CD4-positive, CD25-positive, alpha-beta regulatory T cell (primary cell): ENCODE data around the gene ZNF81. TPM values are rescaled to one million over a fixed set of nuclear protein-coding genes. Genes with fewer than 3 reads are reported as not detected.
A peak's percentile ranks its signal among the peaks of the same experiment; 100 is the strongest.
"Not testable (repeated sequence)": the region's sequence is repeated elsewhere in the genome, so short reads cannot be mapped to it uniquely, and the experiment has no call there.

Experiments
- ATAC-seq, 2 donors: fragments of 150-1000 bp; cut with Tn5 transposase; one replicate each; pipeline ENCODE4 v1.10.0; 2021; ENCODE audit warnings: low read depth in 2 of 2, moderate number of reproducible peaks in 2 of 2, moderate library complexity in 1 of 2
- DNase-seq, 3 donors: peaks; one replicate each; pipeline versions ENCODE4 v3.0.0 to v3.0.0-alpha.2; 2012 to 2022; ENCODE audit warnings: mixed read lengths in 1 of 3
- H3K27ac ChIP-seq: one replicate; pipeline ENCODE4 v1.7.0; 2013; ENCODE audit warnings: mild to moderate bottlenecking, low read length; ENCODE audit not compliant: insufficient read depth, poor library complexity, severe bottlenecking
- H3K27me3 ChIP-seq: one replicate; pipeline ENCODE4 v1.7.0; 2013; ENCODE audit warnings: low read length; ENCODE audit not compliant: control insufficient read depth, insufficient read depth
- H3K36me3 ChIP-seq: one replicate; pipeline ENCODE4 v1.7.0; 2013; ENCODE audit warnings: mild to moderate bottlenecking, low read length, moderate library complexity; ENCODE audit not compliant: control insufficient read depth, insufficient read depth
- H3K4me1 ChIP-seq: 2 replicates; pipeline ENCODE4 v1.7.0; 2013; ENCODE audit warnings: mild to moderate bottlenecking, low read length; ENCODE audit not compliant: insufficient read depth, control insufficient read depth, poor library complexity, severe bottlenecking
- H3K4me3 ChIP-seq: one replicate; pipeline ENCODE4 v1.7.0; 2013; ENCODE audit warnings: low read depth, mild to moderate bottlenecking, low read length, moderate library complexity
- H3K9me3 ChIP-seq, 2 experiments: 1 replicate in 1 of 2; 2 replicates in 1 of 2; pipeline ENCODE4 v1.7.0; 2013; ENCODE audit warnings: low read length in 2 of 2, mild to moderate bottlenecking in 1 of 2, moderate library complexity in 1 of 2; ENCODE audit not compliant: control insufficient read depth in 2 of 2
- H3K27ac Mint-ChIP-seq, 3 donors: one replicate each; pipeline ENCODE4 v1.8.0; 2020 to 2022; ENCODE audit warnings: mild to moderate bottlenecking in 3 of 3, mixed read lengths in 3 of 3, moderate library complexity in 2 of 3
- H3K27me3 Mint-ChIP-seq: one replicate; pipeline ENCODE4 v1.8.0; 2022; ENCODE audit warnings: mild to moderate bottlenecking, mixed read lengths
- H3K36me3 Mint-ChIP-seq: one replicate; pipeline ENCODE4 v1.8.0; 2020; ENCODE audit warnings: mixed read lengths
- H3K4me1 Mint-ChIP-seq, 4 donors: one replicate each; pipeline ENCODE4 v1.8.0; 2020 to 2022; ENCODE audit warnings: mixed read lengths in 4 of 4, mild to moderate bottlenecking in 1 of 4
- H3K4me3 Mint-ChIP-seq, 4 donors: one replicate each; pipeline ENCODE4 v1.8.0; 2020 to 2022; ENCODE audit warnings: mild to moderate bottlenecking in 4 of 4, mixed read lengths in 4 of 4, moderate library complexity in 3 of 4
- H3K9me3 Mint-ChIP-seq, 7 donors: one replicate each; pipeline ENCODE4 v1.8.0; 2020 to 2022; ENCODE audit warnings: mixed read lengths in 7 of 7, mild to moderate bottlenecking in 3 of 7, moderate library complexity in 2 of 7
- polyA plus RNA-seq, 4 donors: library from polyadenylated mRNA; unstranded; fragments of 300-500 nt; fragmentation: Illumina TruSeq; gene quantifications; one replicate each; pipeline ENCODE4 v1.2.3, GENCODE V29; 2021
- total RNA-seq: library from RNA; stranded (reverse); gene quantifications from one replicate; pipeline ENCODE4 v1.2.3, GENCODE V29; 2022

Gene ZNF81
- total RNA-seq (10.9 TPM), polyA plus RNA-seq (1 to 10 TPM; 1.8 to 6.0 (median 2.7) TPM)

GRCh38 chrX:47836164-47837072, at the start of gene ZNF81:
TSS of gene ZNF81 (plus strand) at chrX:47836902. CDS start at chrX:47846268, 9,366 bp downstream.
- peak; percentile 95 to 97 for ATAC-seq
- Histone ChIP-seq H3K27ac (peak within 1 kb of the TSS; percentile 72), H3K4me3 (peak within 1 kb of the TSS; percentile 87), H3K36me3 (no peaks in the 10 kb centered on the region), H3K27me3 (no peaks in the 10 kb centered on the region), H3K4me1 (peaks cover 5% of the 10 kb centered on the region), H3K9me3 (no peaks in the 10 kb centered on the region)
- peak; percentile 87 to 94 (median 88) for DNase-seq
- H3K9me3 Mint-ChIP-seq, result no peaks in the 10 kb centered on the region
- H3K36me3 Mint-ChIP-seq, result no peaks in the 10 kb centered on the region
- H3K27ac Mint-ChIP-seq, result peak within 1 kb of the TSS; percentile 97 to 99 (median 98)
- peak within 1 kb of the TSS; percentile 92 to 99 (median 98) for H3K4me3 Mint-ChIP-seq
- peaks cover 6 to 27% (median 18%) of the 10 kb centered on the region in 4 donors for H3K4me1 Mint-ChIP-seq
- H3K27me3 Mint-ChIP-seq, result no peaks in the 10 kb centered on the region

- H3K27ac ChIP-seq, result no peak overlapping the region
- no peak overlapping the region for H3K4me3 Mint-ChIP-seq
Measured at GRCh38 chrX:47796433-47796906, 40.2 kb upstream of the ZNF81 start.

DNA sequence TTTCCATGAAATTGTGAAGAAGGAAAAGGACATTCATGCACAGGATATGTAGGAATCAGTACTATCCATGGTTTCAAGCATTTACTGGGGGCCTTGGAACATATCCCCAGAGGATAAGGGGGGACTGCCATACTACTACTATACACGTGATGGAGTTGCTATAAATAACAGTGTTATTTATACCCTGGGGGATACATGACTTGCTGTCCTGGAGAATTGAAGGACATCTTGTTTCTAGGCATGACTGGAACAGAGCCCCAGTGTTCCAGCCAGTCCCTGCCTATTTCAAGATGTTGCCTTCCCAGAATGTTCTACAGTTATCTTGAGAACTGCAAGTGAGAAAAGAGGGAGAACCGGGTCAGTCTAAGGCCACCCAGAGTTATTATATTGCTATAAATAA, 39.6 kb upstream of the ZNF81 start:
- DNase-seq (no peak), ATAC-seq (no peak)
- Histone ChIP-seq H3K4me3 (no peak overlapping the region), H3K36me3 (no peaks in the 10 kb centered on the region), H3K4me1 (no peaks in the 10 kb centered on the region), H3K27ac (no peak overlapping the region), H3K9me3 (no peaks in the 10 kb centered on the region), H3K27me3 (no peaks in the 10 kb centered on the region)
- H3K36me3 Mint-ChIP-seq, result no peaks in the 10 kb centered on the region
- no peaks in the 10 kb centered on the region for H3K27me3 Mint-ChIP-seq
- H3K27ac Mint-ChIP-seq, result no peak overlapping the region
- no peaks in the 10 kb centered on the region for H3K4me1 Mint-ChIP-seq
- no peak overlapping the region for H3K4me3 Mint-ChIP-seq
- H3K9me3 Mint-ChIP-seq, result peaks cover 0 to 3% (median 0%) of the 10 kb centered on the region in 7 donors

More at GRCh38 chrX:47796433-47796906, 40.2 kb upstream of the ZNF81 start:
- Histone ChIP-seq H3K36me3 (no peaks in the 10 kb centered on the region), H3K4me3 (no peak overlapping the region), H3K27me3 (no peaks in the 10 kb centered on the region), H3K4me1 (no peaks in the 10 kb centered on the region), H3K9me3 (no peaks in the 10 kb centered on the region)
- DNase-seq, result no peak
- Mint-ChIP-seq H3K36me3 (no peaks in the 10 kb centered on the region), H3K9me3 (peaks cover 0 to 3% (median 0%) of the 10 kb centered on the region in 7 donors), H3K27ac (no peak overlapping the region), H3K27me3 (no peaks in the 10 kb centered on the region), H3K4me1 (no peaks in the 10 kb centered on the region)
- no peak for ATAC-seq

DNA sequence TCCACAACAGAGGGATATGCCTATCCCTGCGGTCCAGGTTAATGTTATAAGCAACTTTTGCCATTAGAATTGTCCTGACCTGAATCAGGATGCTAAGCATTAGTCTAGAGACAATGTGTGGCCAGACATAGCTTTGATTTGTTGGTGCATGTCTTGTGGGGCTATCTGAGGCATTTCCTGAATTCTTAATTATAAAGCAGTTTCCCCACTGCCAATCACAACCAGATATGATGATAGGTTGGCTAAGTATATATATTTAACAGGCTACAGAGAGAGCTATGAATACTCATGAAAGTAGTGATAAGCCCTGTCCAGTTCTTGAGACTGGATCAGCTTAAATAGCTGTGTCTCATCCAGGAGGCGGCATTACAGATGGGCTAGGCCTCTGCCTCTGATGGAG, 37.8 kb upstream of the ZNF81 start:
- ATAC-seq, result no peak
- no peaks in the 10 kb centered on the region for H3K4me1 Mint-ChIP-seq
- no peak overlapping the region for H3K4me3 Mint-ChIP-seq

GRCh38 chrX:47802589-47802988, 34.1 kb upstream of the ZNF81 start:
- H3K27ac Mint-ChIP-seq, result no peak overlapping the region
- H3K4me1 Mint-ChIP-seq, result no peaks in the 10 kb centered on the region
- H3K27me3 ChIP-seq, result no peaks in the 10 kb centered on the region
- H3K36me3 Mint-ChIP-seq, result no peaks in the 10 kb centered on the region
- no peaks in the 10 kb centered on the region for H3K36me3 ChIP-seq
- no peak overlapping the region for H3K4me3 Mint-ChIP-seq
- DNase-seq (no peak), ATAC-seq (no peak)
- H3K27me3 Mint-ChIP-seq, result no peaks in the 10 kb centered on the region
- H3K9me3 Mint-ChIP-seq, result peaks cover 0 to 5% (median 0%) of the 10 kb centered on the region in 7 donors
- no peak overlapping the region for H3K27ac ChIP-seq
- no peak overlapping the region for H3K4me3 ChIP-seq
- no peaks in the 10 kb centered on the region for H3K9me3 ChIP-seq
- H3K4me1 ChIP-seq, result no peaks in the 10 kb centered on the region

More for the DNA sequence above, 37.8 kb upstream of the ZNF81 start:
- Mint-ChIP-seq H3K9me3 (peaks cover 0 to 3% (median 0%) of the 10 kb centered on the region in 7 donors), H3K27me3 (no peaks in the 10 kb centered on the region), H3K27ac (no peak overlapping the region), H3K36me3 (no peaks in the 10 kb centered on the region)
- no peaks in the 10 kb centered on the region for H3K9me3 ChIP-seq
- H3K36me3 ChIP-seq, result no peaks in the 10 kb centered on the region
- no peak for DNase-seq
- H3K4me1 ChIP-seq, result no peaks in the 10 kb centered on the region
- no peak overlapping the region for H3K27ac ChIP-seq
- no peaks in the 10 kb centered on the region for H3K27me3 ChIP-seq
- no peak overlapping the region for H3K4me3 ChIP-seq

DNA sequence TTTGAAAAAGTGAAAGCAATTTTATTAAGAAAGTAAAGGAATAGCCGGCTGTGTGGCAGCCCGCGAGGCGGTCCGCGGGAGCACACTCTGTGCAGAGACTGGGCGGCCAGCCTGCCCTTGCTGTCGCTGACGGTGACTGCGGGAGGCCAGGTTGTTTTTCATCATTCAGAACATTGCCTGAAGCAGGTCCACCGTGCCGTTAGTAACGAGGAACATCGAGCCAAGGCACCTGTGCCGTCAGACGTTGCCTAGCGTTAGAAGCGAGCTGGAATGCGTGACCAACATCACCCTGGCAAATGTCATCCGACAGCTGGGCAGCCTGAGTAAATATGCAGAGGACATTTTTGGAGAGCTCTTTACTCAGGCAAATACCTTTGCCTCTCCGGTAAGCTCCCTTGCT, 33.6 kb upstream of the ZNF81 start:
- H3K36me3 ChIP-seq, H3K27me3 ChIP-seq, H3K27me3 Mint-ChIP-seq, H3K9me3 Mint-ChIP-seq, H3K4me3 Mint-ChIP-seq, H3K27ac ChIP-seq, H3K4me3 ChIP-seq, DNase-seq, H3K36me3 Mint-ChIP-seq, H3K4me1 ChIP-seq, H3K9me3 ChIP-seq, H3K27ac Mint-ChIP-seq, ATAC-seq, H3K4me1 Mint-ChIP-seq: not testable (repeated sequence)

DNA sequence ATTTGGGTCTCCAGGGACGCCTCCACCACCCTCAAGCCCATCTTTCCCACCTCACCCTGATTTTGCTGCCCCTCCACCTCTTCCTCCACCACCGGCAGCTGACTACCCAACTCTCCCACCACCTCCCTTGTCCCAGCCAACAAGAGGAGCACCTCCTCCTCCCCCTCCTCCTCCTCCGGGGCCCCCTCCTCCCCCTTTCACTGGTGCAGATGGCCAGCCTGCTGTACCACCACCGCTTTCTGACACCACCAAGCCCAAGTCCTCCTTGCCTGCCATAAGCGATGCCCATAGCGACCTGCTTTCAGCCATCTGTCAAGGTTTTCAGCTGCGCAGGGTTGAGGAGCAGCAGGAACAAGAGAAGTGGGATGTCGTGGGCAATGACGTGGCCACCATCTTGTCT, 32.4 kb upstream of the ZNF81 start:
- Mint-ChIP-seq H3K27ac (no peak overlapping the region), H3K9me3 (peaks cover 0 to 5% (median 0%) of the 10 kb centered on the region in 7 donors), H3K27me3 (no peaks in the 10 kb centered on the region), H3K36me3 (no peaks in the 10 kb centered on the region), H3K4me3 (no peak overlapping the region), H3K4me1 (no peaks in the 10 kb centered on the region)
- Histone ChIP-seq H3K27ac (no peak overlapping the region), H3K27me3 (no peaks in the 10 kb centered on the region), H3K4me3 (no peak overlapping the region), H3K4me1 (no peaks in the 10 kb centered on the region), H3K36me3 (no peaks in the 10 kb centered on the region), H3K9me3 (no peaks in the 10 kb centered on the region)
- no peak for ATAC-seq
- DNase-seq, result no peak

- not testable (repeated sequence) for H3K4me1 ChIP-seq, H3K27ac ChIP-seq, H3K4me3 Mint-ChIP-seq, H3K4me1 Mint-ChIP-seq, H3K27me3 Mint-ChIP-seq, H3K27me3 ChIP-seq, H3K27ac Mint-ChIP-seq, H3K9me3 ChIP-seq, DNase-seq, ATAC-seq, H3K4me3 ChIP-seq, H3K9me3 Mint-ChIP-seq, H3K36me3 Mint-ChIP-seq, H3K36me3 ChIP-seq
Measured at GRCh38 chrX:47805844-47806243, 30.9 kb upstream of the ZNF81 start.
